H1 (cell line): ENCODE measurements around the gene INSM2. TPM values are rescaled to one million over a fixed set of nuclear protein-coding genes. Genes with fewer than 3 reads are reported as not detected.

ENCODE experiments used
- CTCF ChIA-PET: fragments of 300-600 bp; sonication (Branson Sonifier 250); formaldehyde crosslinking; loops from one replicate; lab custom pipeline; 2021; ENCODE audit not compliant: partially characterized antibody; lab: Charles Lee
- POLR2A ChIA-PET: fragments of 300-600 bp; sonication (Branson Sonifier 250); formaldehyde crosslinking; loops from one replicate; lab custom pipeline; 2021; ENCODE audit warnings: inconsistent platforms; ENCODE audit not compliant: partially characterized antibody; lab: Charles Lee
- DNase-seq, 2 experiments: peaks; one replicate each; pipeline versions ENCODE4 v3.0.0 to v3.0.0-alpha.2; 2010 to 2022; ENCODE audit warnings: low spot score in 2 of 2, low read depth in 1 of 2, mixed read lengths in 1 of 2
- FAIRE-seq: peaks from 2 replicates; lab custom pipeline; 2011; peaks lifted over from hg19 to GRCh38; lab: Jason Lieb, UNC
- H2AFZ ChIP-seq: 2 replicates; pipeline ENCODE4 v1.8.1; 2012; ENCODE audit warnings: low read length, inconsistent platforms
- H2AK5ac ChIP-seq: 2 replicates; pipeline ENCODE4 v1.6.1; 2013; ENCODE audit warnings: low read depth, low read length
- H2BK120ac ChIP-seq: replicated peaks from 2 replicates; pipeline ENCODE3; 2013; ENCODE audit warnings: low read depth, low read length, inconsistent platforms
- H2BK12ac ChIP-seq: 2 replicates; pipeline ENCODE4 v1.6.1; 2013; ENCODE audit warnings: low read depth, low read length
- H2BK15ac ChIP-seq: 2 replicates; pipeline ENCODE4 v1.6.1; 2013; ENCODE audit warnings: low read length
- H2BK20ac ChIP-seq: 2 replicates; pipeline ENCODE4 v1.6.1; 2013; ENCODE audit warnings: low read length
- H2BK5ac ChIP-seq: 2 replicates; pipeline ENCODE4 v1.6.1; 2013; ENCODE audit warnings: low read depth, low read length
- H3K14ac ChIP-seq: 2 replicates; pipeline ENCODE4 v1.6.1; 2013; ENCODE audit warnings: inconsistent platforms; ENCODE audit not compliant: insufficient read length
- H3K18ac ChIP-seq: 2 replicates; pipeline ENCODE4 v1.6.1; 2013; ENCODE audit warnings: low read length; ENCODE audit errors: extremely low read depth
- H3K23ac ChIP-seq: 2 replicates; pipeline ENCODE4 v1.6.1; 2013; ENCODE audit warnings: inconsistent platforms; ENCODE audit not compliant: insufficient read length
- H3K23me2 ChIP-seq: 2 replicates; pipeline ENCODE4 v1.6.1; 2013; ENCODE audit warnings: low read depth, low read length
- H3K27ac ChIP-seq: 2 replicates; pipeline ENCODE4 v1.6.1; 2011; ENCODE audit warnings: low read depth, low read length, inconsistent platforms
- H3K27me3 ChIP-seq, 4 experiments: replicated peaks in 1 of 4; 1 replicate in 1 of 4; 2 replicates in 3 of 4; pipeline versions ENCODE4 v1.6.1 to v1.8.1; 2011 to 2013; ENCODE audit warnings: low read length in 3 of 4, mild to moderate bottlenecking in 3 of 4, inconsistent platforms in 2 of 4, mixed read lengths in 2 of 4, moderate library complexity in 1 of 4; ENCODE audit not compliant: control insufficient read depth in 3 of 4, insufficient read depth in 3 of 4; ENCODE audit errors: extremely low read depth in 1 of 4
- H3K36me3 ChIP-seq, 4 experiments: 2 replicates each; pipeline versions ENCODE4 v1.6.1 to v1.8.1; 2011 to 2013; ENCODE audit warnings: mild to moderate bottlenecking in 4 of 4, low read length in 3 of 4, moderate library complexity in 2 of 4, control low read depth in 1 of 4, inconsistent platforms in 1 of 4; ENCODE audit not compliant: insufficient read depth in 4 of 4, control insufficient read depth in 2 of 4
- H3K4ac ChIP-seq: replicated peaks from 2 replicates; pipeline ENCODE3; 2013; ENCODE audit warnings: low read length, low read depth, mixed read lengths, inconsistent platforms; ENCODE audit not compliant: insufficient read length
- H3K4me1 ChIP-seq, 4 experiments: replicated peaks in 1 of 4; 1 replicate in 1 of 4; 2 replicates in 3 of 4; pipeline versions ENCODE4 v1.6.1 to v1.8.1; 2011 to 2013; ENCODE audit warnings: low read length in 3 of 4, inconsistent platforms in 2 of 4, mixed read lengths in 1 of 4; ENCODE audit not compliant: insufficient read depth in 4 of 4, control insufficient read depth in 3 of 4
- H3K4me2 ChIP-seq, 2 experiments: 2 replicates each; pipeline versions ENCODE4 v1.6.1 to v1.8.1; 2011 to 2013; ENCODE audit warnings: low read depth in 2 of 2, low read length in 2 of 2, control low read depth in 1 of 2, inconsistent platforms in 1 of 2, mild to moderate bottlenecking in 1 of 2; ENCODE audit not compliant: insufficient read depth in 1 of 2
- H3K4me3 ChIP-seq, 4 experiments: fragments of 200-600, 300-600 bp in 1 of 4; sonication (generic), shearing (Covaris generic), sonication (Bioruptor Twin) in 1 of 4; 2 replicates each; pipeline versions ENCODE4 v1.5.1 to v1.8.1; 2011 to 2016; ENCODE audit warnings: low read length in 4 of 4, low read depth in 3 of 4, control low read depth in 2 of 4, inconsistent platforms in 2 of 4, mild to moderate bottlenecking in 2 of 4, mixed read lengths in 1 of 4, moderate library complexity in 1 of 4; ENCODE audit not compliant: insufficient read depth in 2 of 4; ENCODE audit errors: extremely low read depth in 1 of 4
- H3K56ac ChIP-seq: replicated peaks from 2 replicates; pipeline ENCODE3; 2013; ENCODE audit warnings: low read depth, mild to moderate bottlenecking, mixed read lengths, low read length, inconsistent platforms; ENCODE audit not compliant: insufficient read length
- H3K79me1 ChIP-seq: 2 replicates; pipeline ENCODE4 v1.6.1; 2013; ENCODE audit warnings: low read depth, low read length, control low read depth
- H3K79me2 ChIP-seq, 2 experiments: 2 replicates each; pipeline versions ENCODE4 v1.6.1 to v1.8.1; 2012 to 2013; ENCODE audit warnings: low read length in 2 of 2, mild to moderate bottlenecking in 2 of 2, inconsistent platforms in 1 of 2; ENCODE audit not compliant: insufficient read depth in 2 of 2, control insufficient read depth in 1 of 2
- H3K9ac ChIP-seq, 4 experiments: replicated peaks in 1 of 4; 1 replicate in 1 of 4; 2 replicates in 3 of 4; pipeline versions ENCODE4 v1.6.1 to v1.8.1; 2011 to 2013; ENCODE audit warnings: low read depth in 3 of 4, low read length in 3 of 4, control low read depth in 2 of 4, mild to moderate bottlenecking in 2 of 4, moderate library complexity in 2 of 4, inconsistent platforms in 1 of 4; ENCODE audit errors: extremely low read depth in 1 of 4
- H3K9me3 ChIP-seq, 2 experiments: 2 replicates each; pipeline versions ENCODE4 v1.6.1 to v1.8.1; 2012 to 2013; ENCODE audit warnings: mild to moderate bottlenecking in 2 of 2, moderate library complexity in 2 of 2, control low read depth in 1 of 2, inconsistent platforms in 1 of 2, low read depth in 1 of 2, low read length in 1 of 2, mixed read lengths in 1 of 2; ENCODE audit not compliant: insufficient read depth in 2 of 2
- H4K20me1 ChIP-seq, 2 experiments: replicated peaks in 1 of 2; 2 replicates each; pipeline versions ENCODE3 to v1.8.1; 2011 to 2013; ENCODE audit warnings: inconsistent platforms in 2 of 2, low read length in 2 of 2, mild to moderate bottlenecking in 1 of 2; ENCODE audit not compliant: insufficient read depth in 2 of 2, control insufficient read depth in 1 of 2
- H4K5ac ChIP-seq: 2 replicates; pipeline ENCODE4 v1.6.1; 2013; ENCODE audit warnings: low read length, low read depth, mixed read lengths, inconsistent platforms; ENCODE audit not compliant: insufficient read length
- H4K8ac ChIP-seq: 2 replicates; pipeline ENCODE4 v1.8.0; 2013; ENCODE audit warnings: mild to moderate bottlenecking, moderate library complexity, low read length, inconsistent platforms; ENCODE audit not compliant: insufficient read depth; ENCODE audit errors: extremely low read depth
- H4K91ac ChIP-seq: replicated peaks from 2 replicates; pipeline ENCODE3; 2013; ENCODE audit warnings: low read length, mixed read lengths, inconsistent platforms; ENCODE audit not compliant: insufficient read length
- CHD2 ChIP-seq: IDR thresholded peaks from 2 replicates; pipeline ENCODE4 v1.6.1; 2012; ENCODE audit warnings: low read length, improper control_type of control experiment
- CTBP2 ChIP-seq: IDR thresholded peaks from 2 replicates; pipeline ENCODE4 v1.7.0; 2011; ENCODE audit warnings: borderline replicate concordance, mild to moderate bottlenecking, moderate library complexity, mixed read lengths, low read length; ENCODE audit not compliant: insufficient read depth, insufficient read length
- HDAC6 ChIP-seq: IDR thresholded peaks from one replicate; pipeline ENCODE4 v1.7.1; 2012; ENCODE audit warnings: low read depth, mild to moderate bottlenecking, inconsistent platforms, low read length, moderate library complexity
- NANOG ChIP-seq: IDR thresholded peaks from 2 replicates; pipeline ENCODE4 v1.6.1; 2011; ENCODE audit warnings: low read length, low read depth, mild to moderate bottlenecking, inconsistent platforms; ENCODE audit not compliant: insufficient read depth, poor library complexity, severe bottlenecking
- PHF8 ChIP-seq: fragments of 200-600 bp; sonication (generic); conservative IDR thresholded peaks from 2 replicates; pipeline ENCODE4 v1.7.1; 2012; ENCODE audit warnings: low read depth, mild to moderate bottlenecking, inconsistent platforms, low read length, moderate library complexity
- RFX5 ChIP-seq: IDR thresholded peaks from 2 replicates; pipeline ENCODE4 v1.6.1; 2011; ENCODE audit warnings: low read depth, low read length, improper control_type of control experiment, borderline replicate concordance
- SIX5 ChIP-seq: IDR thresholded peaks from 2 replicates; pipeline ENCODE4 v1.6.1; 2011; ENCODE audit warnings: mild to moderate bottlenecking, low read depth, low read length
- SP2 ChIP-seq: IDR thresholded peaks from 2 replicates; pipeline ENCODE4 v1.6.1; 2012; ENCODE audit warnings: mild to moderate bottlenecking, low read length, inconsistent platforms
- TAF1 ChIP-seq: IDR thresholded peaks from 2 replicates; pipeline ENCODE4 v1.6.1; 2011; ENCODE audit warnings: mild to moderate bottlenecking, low read depth, low read length
- TCF12 ChIP-seq: IDR thresholded peaks from 2 replicates; pipeline ENCODE4 v1.6.1; 2011; ENCODE audit warnings: low read depth, mild to moderate bottlenecking, low read length
- polyA plus RNA-seq, 7 experiments: library from polyadenylated mRNA; depleted of rRNA in 3 of 7; stranded (reverse) in 5 of 7; unstranded in 2 of 7; fragments of >200 nt in 5 of 7; fragments of 200-250 nt in 2 of 7; gene quantifications; 1 replicate in 5 of 7; 2 replicates in 1 of 7; 4 replicates in 1 of 7; pipeline versions ENCODE4 v1.2.1 to v1.2.3, GENCODE V29; 2011 to 2013; ENCODE audit warnings: missing spikeins in 2 of 7, mixed read lengths in 2 of 7
- total RNA-seq: library from RNA; stranded (reverse); fragmentation: NEBNext Ultra II Directional; extraction: Animal tissue kit (Norgen Biotek cat#: 25700); gene quantifications from 2 replicates; pipeline ENCODE4 v1.2.1, GENCODE V29; 2021

INSM2 gene
- total and polyA plus RNA-seq, 2 of the 8 experiments (the other 6 are each of a cell fraction or from before 2014, with no cell fraction given), result not detected

DNA sequence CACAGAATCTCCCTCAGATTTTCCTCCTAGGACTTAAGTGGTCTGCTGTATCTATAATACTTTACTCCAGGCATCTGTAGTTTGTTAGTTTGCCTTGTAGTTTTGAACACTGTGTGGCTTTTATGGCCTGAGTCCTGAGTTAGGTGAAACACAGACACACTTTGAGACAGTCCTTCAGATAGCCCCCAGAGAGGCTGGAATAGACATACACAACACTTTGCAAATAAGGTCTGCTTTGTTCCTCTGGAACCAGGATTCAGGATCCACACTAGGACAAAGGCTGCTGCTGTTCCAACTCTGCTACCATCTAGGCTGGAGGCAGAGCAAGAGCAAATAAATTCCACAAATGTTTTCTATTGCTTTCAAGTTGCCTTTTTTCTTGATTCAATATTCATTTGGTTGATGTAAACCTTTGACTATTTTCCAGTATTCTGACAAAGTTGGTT lies 41.4 kb upstream of the INSM2 start:
- FAIRE-seq, result no peak

More for the DNA sequence above, 41.4 kb upstream of the INSM2 start:
- Histone ChIP-seq H3K79me1 (no peaks in the 10 kb centered on the region), H4K5ac (no peak overlapping the region), H3K18ac (no peak overlapping the region), H3K36me3 (no peaks in the 10 kb centered on the region; a peak in 1 of 8 replicates), H3K79me2 (no peaks in the 10 kb centered on the region), H2BK120ac (no peak overlapping the region), H2AFZ (no peak overlapping the region), H3K4me2 (no peak overlapping the region), H3K4me1 (no peaks in the 10 kb centered on the region), H3K9ac (no peak overlapping the region), H3K14ac (no peak overlapping the region), H3K27me3 (no peaks in the 10 kb centered on the region), H3K27ac (no peak overlapping the region), H3K56ac (no peak overlapping the region), H3K9me3 (no peaks in the 10 kb centered on the region), H2AK5ac (no peak overlapping the region), H3K4ac (no peak overlapping the region), H2BK15ac (no peak overlapping the region), H3K23me2 (no peaks in the 10 kb centered on the region), H3K23ac (no peak overlapping the region), H3K4me3 (no peak overlapping the region), H4K91ac (no peak overlapping the region), H4K8ac (no peak overlapping the region), H4K20me1 (no peaks in the 10 kb centered on the region), H2BK5ac (no peak overlapping the region), H2BK20ac (no peak overlapping the region), H2BK12ac (no peak overlapping the region)
- POLR2A ChIA-PET, result no interaction called here
- CTCF ChIA-PET, result no interaction called here
- TF ChIP-seq TAF1 (no peak), TCF12 (no peak), CHD2 (no peak), SP2 (no peak), RFX5 (no peak), NANOG (no peak), HDAC6 (no peak), PHF8 (no peak), SIX5 (no peak), CTBP2 (no peak)
- DNase-seq, result no peak
